ENCODE measurements around the gene MYF5. TPM values are rescaled to one million over a fixed set of nuclear protein-coding genes. Genes with fewer than 3 reads are reported as not detected.

MYF5 gene
- total RNA-seq, 1 experiment from 2014 or later = not detected

- ChIA-PET POLR2A (ENCODE audit: unreplicated experiment) (no interaction called here), CTCF (interaction anchor here (0.7 kb wide), 1 partner anchor 26 kb away, joined by 6 read pairs; no protein-coding TSS in a partner anchor)
- BruUV-seq (replicated peaks) = no TSS peak
- Histone ChIP-seq H3K36me3 (ENCODE audit: low read depth) (no peaks in the 10 kb centered on the region), H3K27ac (no peak overlapping the region), H4K20me1 (ENCODE audit: insufficient read depth) (no peaks in the 10 kb centered on the region), H3K4me1 (replicated peaks; ENCODE audit: insufficient read depth) (peaks cover 7% of the 10 kb centered on the region), H3K4me3 (no peak overlapping the region), H2AFZ (no peak overlapping the region), H3K27me3 (ENCODE audit: insufficient read depth, low read depth) (no peaks in the 10 kb centered on the region), H3K4me2 (no peak overlapping the region), H3F3A (ENCODE audit: insufficient read depth, low read depth) (0 out of 2 replicates have a peak, but pooled peaks cover 3% of the 10 kb centered on the region), H3K9me3 (ENCODE audit: insufficient read depth, low read depth) (no peaks in the 10 kb centered on the region), H3K79me2 (ENCODE audit: low read depth) (no peaks in the 10 kb centered on the region), H3K9me2 (ENCODE audit: insufficient read depth) (no peaks in the 10 kb centered on the region)
- intact Hi-C loops (cut with micrococcal nuclease; ENCODE audit: unreplicated experiment) = no loop called here
- TF ChIP-seq CTCF (conservative IDR thresholded peaks at IDR 0.05) (no peak), EZH2 (IDR thresholded peaks at IDR 0.05; ENCODE audit: low read depth) (no peak)
- no peak for DNase-seq
These were observed 8.3 kb upstream of the MYF5 start for GRCh38 chr12:80708259-80708974.

GRCh38 chr12:80708975-80709328 is 7.8 kb upstream of the MYF5 start:
- no peaks in the 10 kb centered on the region for H3K9me3 ChIP-seq (ENCODE audit: insufficient read depth, low read depth)
- no peak overlapping the region for H3K4me2 ChIP-seq
- intact Hi-C loops (cut with micrococcal nuclease; ENCODE audit: unreplicated experiment) = no loop called here
- peaks cover 1% of the 10 kb centered on the region; the same call in 1 of the 2 replicates for H3K4me1 ChIP-seq (replicated peaks; ENCODE audit: insufficient read depth)
- H3K36me3 ChIP-seq (ENCODE audit: low read depth) = no peaks in the 10 kb centered on the region
- no peaks in the 10 kb centered on the region for H3K27me3 ChIP-seq (ENCODE audit: insufficient read depth, low read depth)
- CTCF ChIA-PET = no interaction called here
- H3K9me2 ChIP-seq (ENCODE audit: insufficient read depth) = no peaks in the 10 kb centered on the region
- no peak overlapping the region for H2AFZ ChIP-seq
- H3K27ac ChIP-seq = no peak overlapping the region
- H3K4me3 ChIP-seq = no peak overlapping the region
- no peak for TF ChIP-seq EZH2 (IDR thresholded peaks at IDR 0.05; ENCODE audit: low read depth)
- no peak for TF ChIP-seq CTCF (conservative IDR thresholded peaks at IDR 0.05)
- H3F3A ChIP-seq (ENCODE audit: insufficient read depth, low read depth) = no peaks in the 10 kb centered on the region
- POLR2A ChIA-PET (ENCODE audit: unreplicated experiment) = no interaction called here
- DNase-seq = no peak
- no TSS peak for BruUV-seq (replicated peaks)
- no peaks in the 10 kb centered on the region for H3K79me2 ChIP-seq (ENCODE audit: low read depth)
- no peaks in the 10 kb centered on the region for H4K20me1 ChIP-seq (ENCODE audit: insufficient read depth)

- POLR2A ChIA-PET (ENCODE audit: unreplicated experiment) = no interaction called here
- intact Hi-C loops (cut with micrococcal nuclease; ENCODE audit: unreplicated experiment) = no loop called here
- BruUV-seq (replicated peaks) = no TSS peak
These were observed 6.6 kb upstream of the MYF5 start for GRCh38 chr12:80709811-80710726.

More at GRCh38 chr12:80709811-80710726, 6.6 kb upstream of the MYF5 start:
- Histone ChIP-seq H3K4me2 (no peak overlapping the region), H3K27me3 (ENCODE audit: insufficient read depth, low read depth) (no peaks in the 10 kb centered on the region), H3K4me1 (replicated peaks; ENCODE audit: insufficient read depth) (no peaks in the 10 kb centered on the region), H3F3A (ENCODE audit: insufficient read depth, low read depth) (no peaks in the 10 kb centered on the region), H3K4me3 (no peak overlapping the region), H3K27ac (no peak overlapping the region), H3K79me2 (ENCODE audit: low read depth) (no peaks in the 10 kb centered on the region), H2AFZ (no peak overlapping the region), H4K20me1 (ENCODE audit: insufficient read depth) (no peaks in the 10 kb centered on the region), H3K9me3 (ENCODE audit: insufficient read depth, low read depth) (no peaks in the 10 kb centered on the region), H3K9me2 (ENCODE audit: insufficient read depth) (no peaks in the 10 kb centered on the region), H3K36me3 (ENCODE audit: low read depth) (no peaks in the 10 kb centered on the region)
- DNase-seq = no peak
- TF ChIP-seq EZH2 (IDR thresholded peaks at IDR 0.05; ENCODE audit: low read depth) (no peak), CTCF (conservative IDR thresholded peaks at IDR 0.05) (peak; percentile 50)
- CTCF ChIA-PET = interaction anchor here (0.6 to 0.7 kb wide), 2 partner anchors 83 to 615 kb away, joined by 3 to 4 read pairs; no protein-coding TSS in a partner anchor
